Neural crest cell (in vitro differentiated cells): ENCODE measurements around the gene EIF2S3B. TPM values are rescaled to one million over a fixed set of nuclear protein-coding genes. Genes with fewer than 3 reads are reported as not detected.

Source experiments
- DNase-seq: peaks from one replicate; pipeline ENCODE4 v3.0.0; 2021; ENCODE audit warnings: low read depth, mixed read lengths, low spot score
- H3K27ac Mint-ChIP-seq: one replicate; pipeline ENCODE4 v1.8.0; 2021; ENCODE audit warnings: mild to moderate bottlenecking, mixed read lengths; ENCODE audit not compliant: unreplicated experiment
- H3K27me3 Mint-ChIP-seq: 2 replicates; pipeline ENCODE4 v1.8.0; 2021; ENCODE audit warnings: low read depth, mild to moderate bottlenecking, mixed read lengths
- H3K36me3 Mint-ChIP-seq: 2 replicates; pipeline ENCODE4 v1.8.0; 2021; ENCODE audit warnings: low read depth, mild to moderate bottlenecking, mixed read lengths
- H3K4me1 Mint-ChIP-seq: 2 replicates; pipeline ENCODE4 v1.8.0; 2021; ENCODE audit warnings: mixed read lengths
- H3K4me3 Mint-ChIP-seq: one replicate; pipeline ENCODE4 v1.8.0; 2021; ENCODE audit warnings: mild to moderate bottlenecking, mixed read lengths
- H3K9me3 Mint-ChIP-seq: 2 replicates; pipeline ENCODE4 v1.8.0; 2021; ENCODE audit warnings: mixed read lengths
- total RNA-seq: library from RNA; stranded (reverse); gene quantifications from 2 replicates; pipeline ENCODE4 v1.2.1, GENCODE V29; 2021
- TF ChIP-seq, protein P1 (sequence below): fragments of 200-600 bp; sonication (generic); conservative IDR thresholded peaks from 2 replicates; pipeline ENCODE4 v1.5.0; 2021; ENCODE audit warnings: antibody characterized with exemption, mild to moderate bottlenecking

The EIF2S3B gene
- total RNA-seq, 1 donor from 2014 or later, result 0.96 TPM

DNA sequence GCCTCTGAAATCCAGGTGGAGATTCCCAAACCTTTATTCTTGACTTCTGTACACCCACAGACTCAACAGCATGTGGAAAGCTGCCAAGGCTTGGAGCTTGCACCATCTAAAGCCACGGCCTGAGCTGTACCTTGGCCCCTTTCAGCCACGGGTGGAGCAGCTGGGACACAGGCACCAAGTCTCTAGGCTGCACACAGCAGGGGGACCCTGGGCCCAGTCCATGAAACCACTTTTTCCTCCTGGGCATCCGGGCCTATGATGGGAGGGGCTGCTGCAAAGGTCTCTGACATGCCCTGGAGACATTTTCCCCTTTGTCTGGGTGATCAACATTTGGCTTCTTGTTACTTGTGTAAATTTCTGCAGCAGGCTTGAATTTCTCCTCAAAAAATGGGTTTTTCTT, 32.0 kb downstream of the EIF2S3B start:
- H3K36me3 Mint-ChIP-seq, result no peaks in the 10 kb centered on the region
- no peaks in the 10 kb centered on the region for H3K4me1 Mint-ChIP-seq
- TF ChIP-seq, protein P1, sequence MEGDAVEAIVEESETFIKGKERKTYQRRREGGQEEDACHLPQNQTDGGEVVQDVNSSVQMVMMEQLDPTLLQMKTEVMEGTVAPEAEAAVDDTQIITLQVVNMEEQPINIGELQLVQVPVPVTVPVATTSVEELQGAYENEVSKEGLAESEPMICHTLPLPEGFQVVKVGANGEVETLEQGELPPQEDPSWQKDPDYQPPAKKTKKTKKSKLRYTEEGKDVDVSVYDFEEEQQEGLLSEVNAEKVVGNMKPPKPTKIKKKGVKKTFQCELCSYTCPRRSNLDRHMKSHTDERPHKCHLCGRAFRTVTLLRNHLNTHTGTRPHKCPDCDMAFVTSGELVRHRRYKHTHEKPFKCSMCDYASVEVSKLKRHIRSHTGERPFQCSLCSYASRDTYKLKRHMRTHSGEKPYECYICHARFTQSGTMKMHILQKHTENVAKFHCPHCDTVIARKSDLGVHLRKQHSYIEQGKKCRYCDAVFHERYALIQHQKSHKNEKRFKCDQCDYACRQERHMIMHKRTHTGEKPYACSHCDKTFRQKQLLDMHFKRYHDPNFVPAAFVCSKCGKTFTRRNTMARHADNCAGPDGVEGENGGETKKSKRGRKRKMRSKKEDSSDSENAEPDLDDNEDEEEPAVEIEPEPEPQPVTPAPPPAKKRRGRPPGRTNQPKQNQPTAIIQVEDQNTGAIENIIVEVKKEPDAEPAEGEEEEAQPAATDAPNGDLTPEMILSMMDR, result no peak
- H3K27ac Mint-ChIP-seq, result no peak overlapping the region
- peaks cover 5% of the 10 kb centered on the region for H3K9me3 Mint-ChIP-seq
- H3K4me3 Mint-ChIP-seq, result no peak overlapping the region
- H3K27me3 Mint-ChIP-seq, result peaks cover 3% of the 10 kb centered on the region
- no peak for DNase-seq

DNA sequence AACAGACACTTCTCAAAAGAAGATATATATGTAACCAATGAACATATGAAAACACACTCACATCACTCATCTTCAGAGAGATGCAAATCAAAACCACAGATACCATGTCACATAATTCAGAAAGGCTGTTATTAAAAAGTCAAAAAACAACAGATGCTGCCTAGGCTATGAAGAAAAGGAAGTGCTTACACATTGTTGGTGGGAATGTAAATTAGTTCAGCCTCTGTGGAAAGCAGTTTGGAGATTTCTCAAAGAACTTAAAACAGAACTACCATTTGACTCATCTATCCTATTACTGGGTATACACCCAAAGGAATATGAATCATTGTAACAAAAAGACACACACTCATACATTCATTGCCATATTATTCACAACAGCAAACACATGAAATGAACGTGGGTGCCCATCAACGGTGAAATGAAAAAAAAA, 35.1 kb downstream of the EIF2S3B start:
- Mint-ChIP-seq H3K4me3 (no peak overlapping the region), H3K27ac (no peak overlapping the region), H3K4me1 (no peaks in the 10 kb centered on the region), H3K36me3 (no peaks in the 10 kb centered on the region), H3K9me3 (peaks cover 2% of the 10 kb centered on the region), H3K27me3 (peaks cover under 1% of the 10 kb centered on the region)
- TF ChIP-seq, protein P1, result no peak
- no peak for DNase-seq

DNA sequence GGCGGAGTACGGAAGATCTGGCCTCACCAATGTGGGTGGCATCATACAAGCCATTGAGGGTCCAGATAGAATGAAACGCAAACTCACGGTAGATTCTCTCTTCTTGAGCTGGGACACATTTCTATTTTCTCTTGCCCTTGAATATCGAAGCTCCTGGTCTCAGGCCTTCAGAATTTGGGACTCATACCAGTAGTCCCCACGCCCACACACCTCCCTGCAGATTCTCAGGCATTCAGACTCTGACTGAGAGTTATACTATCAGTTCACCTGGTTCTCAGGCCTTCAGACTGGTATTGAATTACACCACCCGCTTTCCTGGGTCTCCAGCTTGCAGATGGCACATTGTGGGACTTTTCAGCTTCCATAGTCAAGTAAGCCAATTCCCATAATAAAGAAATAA, 37.8 kb downstream of the EIF2S3B start:
- Mint-ChIP-seq H3K27ac (no peak overlapping the region), H3K36me3 (no peaks in the 10 kb centered on the region)

DNA sequence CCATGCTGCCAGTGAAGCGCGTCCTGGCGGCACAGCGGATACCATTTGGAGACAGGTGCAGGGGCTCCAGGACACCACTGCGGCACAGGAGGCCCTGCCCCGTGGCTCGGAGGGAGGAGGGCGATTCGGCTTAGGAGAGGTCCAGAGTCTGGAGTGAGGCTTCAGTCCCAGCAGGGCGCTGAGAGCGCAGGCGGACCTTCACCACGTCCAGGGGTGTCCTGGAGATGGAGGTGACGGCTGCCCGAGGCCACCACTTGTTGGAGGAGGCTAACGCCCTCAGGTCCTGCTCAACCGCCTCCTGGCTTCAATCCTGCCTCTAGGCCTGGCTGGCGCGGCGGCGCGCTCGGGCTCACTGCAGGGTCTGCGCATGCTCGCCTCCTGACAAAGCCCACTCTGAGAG, 45.7 kb downstream of the EIF2S3B start:
- no peaks in the 10 kb centered on the region for H3K4me1 Mint-ChIP-seq

More for the DNA sequence above, 37.8 kb downstream of the EIF2S3B start:
- peaks cover 4% of the 10 kb centered on the region for H3K27me3 Mint-ChIP-seq
- no peaks in the 10 kb centered on the region for H3K4me1 Mint-ChIP-seq
- H3K4me3 Mint-ChIP-seq, result no peak overlapping the region
- TF ChIP-seq, protein P1, result no peak
- H3K9me3 Mint-ChIP-seq, result peaks cover 2% of the 10 kb centered on the region
- no peak for DNase-seq

DNA sequence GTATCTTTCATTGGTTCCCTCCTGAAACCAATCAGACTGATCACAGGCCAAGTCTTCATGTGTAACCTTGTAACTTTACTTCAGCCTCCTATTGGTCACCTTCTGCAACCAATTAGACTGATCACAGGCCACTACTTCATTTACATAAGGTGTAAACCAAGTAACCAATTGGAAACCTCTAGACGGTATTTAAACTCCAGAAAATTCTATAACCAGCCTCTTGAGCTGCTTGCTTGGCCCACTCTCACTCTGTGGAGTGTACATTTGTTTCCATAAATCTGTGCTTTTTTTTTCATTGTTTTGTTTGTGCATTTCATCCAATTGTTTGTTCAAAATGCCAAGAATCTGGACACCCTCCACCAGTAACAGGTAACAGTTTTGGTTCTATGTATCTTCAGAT, 47.5 kb downstream of the EIF2S3B start:
- TF ChIP-seq, protein P1, result no peak
- H3K9me3 Mint-ChIP-seq, result peaks cover 14% of the 10 kb centered on the region
- H3K36me3 Mint-ChIP-seq, result no peaks in the 10 kb centered on the region
- H3K4me3 Mint-ChIP-seq, result no peak overlapping the region
- H3K27me3 Mint-ChIP-seq, result peaks cover 5% of the 10 kb centered on the region
- DNase-seq, result no peak
- no peak overlapping the region for H3K27ac Mint-ChIP-seq
- no peaks in the 10 kb centered on the region for H3K4me1 Mint-ChIP-seq

More for the DNA sequence above, 45.7 kb downstream of the EIF2S3B start:
- no peak overlapping the region for H3K27ac Mint-ChIP-seq
- H3K4me3 Mint-ChIP-seq, result no peak overlapping the region
- TF ChIP-seq, protein P1, result no peak
- no peaks in the 10 kb centered on the region for H3K27me3 Mint-ChIP-seq
- DNase-seq, result no peak
- H3K9me3 Mint-ChIP-seq, result peaks cover 14% of the 10 kb centered on the region
- no peaks in the 10 kb centered on the region for H3K36me3 Mint-ChIP-seq
